Tibial nerve (tissue), 4 donors: ENCODE data around the gene TOR1A. TPM values are rescaled to one million over a fixed set of nuclear protein-coding genes. Genes with fewer than 3 reads are reported as not detected.

ENCODE experiments used
- DNase-seq, 2 donors: peaks; one replicate each; pipeline ENCODE4 v3.0.0-alpha.2; 2019; ENCODE audit warnings: low spot score in 2 of 2
- H3K27ac ChIP-seq, 4 donors: fragments of 200-600 bp; sonication (generic) in 3 of 4; one replicate each; pipeline ENCODE4 v1.5.1; 2017 to 2019; ENCODE audit warnings: mild to moderate bottlenecking in 1 of 4
- H3K27me3 ChIP-seq, 2 donors: fragments of 200-600 bp; sonication (generic) in 1 of 2; one replicate each; pipeline versions ENCODE4 v1.5.1 to v1.6.0; 2017 to 2019
- H3K36me3 ChIP-seq, 3 donors: fragments of 200-600 bp; sonication (generic); one replicate each; pipeline ENCODE4 v1.5.1; 2018 to 2019
- H3K4me1 ChIP-seq, 4 donors: fragments of 200-600 bp; sonication (generic) in 3 of 4; one replicate each; pipeline ENCODE4 v1.5.1; 2017 to 2019
- H3K4me3 ChIP-seq, 4 donors: fragments of 200-600 bp; sonication (generic) in 3 of 4; one replicate each; pipeline ENCODE4 v1.5.1; 2017 to 2019; ENCODE audit warnings: mild to moderate bottlenecking in 1 of 4, moderate library complexity in 1 of 4
- H3K9me3 ChIP-seq, 4 donors: fragments of 200-600 bp; sonication (generic) in 3 of 4; one replicate each; pipeline ENCODE4 v1.5.1; 2017 to 2019
- CTCF ChIP-seq, 5 experiments: fragments of 200-600 bp in 3 of 5; fragments of 450-650 bp in 2 of 5; sonication (generic) in 3 of 5; IDR thresholded peaks; one replicate each; pipeline ENCODE4 v1.5.1; 2016 to 2019; ENCODE audit warnings: antibody characterized with exemption in 5 of 5, mild to moderate bottlenecking in 3 of 5, moderate library complexity in 2 of 5
- EP300 ChIP-seq, 2 donors: sonication (generic); formaldehyde crosslinking; IDR thresholded peaks; one replicate each; pipeline ENCODE4 v1.6.1; 2017; ENCODE audit warnings: antibody characterized with exemption in 2 of 2, mild to moderate bottlenecking in 1 of 2
- POLR2A ChIP-seq, 2 donors: fragments of 450-650 bp; IDR thresholded peaks; one replicate each; pipeline ENCODE4 v1.6.1; 2017; ENCODE audit warnings: antibody characterized with exemption in 2 of 2, mild to moderate bottlenecking in 2 of 2, moderate library complexity in 2 of 2
- WGBS, 2 donors: methylation state at CpG; one replicate each; pipeline ENCODE4 v1.1.5; 2018; 5-methylcytosine and 5-hydroxymethylcytosine counted together
- total RNA-seq, 4 donors: library from RNA; depleted of rRNA; stranded (reverse); fragments of >200 nt; gene quantifications; one replicate each; pipeline ENCODE4 v1.1.0, GENCODE V29; 2016

Gene TOR1A
- total RNA-seq, 4 donors from 2014 or later = 26.0 to 55.2 (median 40.4) TPM

GRCh38 chr9:129851821-129852220 lies 27.9 kb upstream of the TOR1A start:
- WGBS, 2 donors = 72 to 76% methylated on average over 5 of the region's 5 CpGs
- TF ChIP-seq EP300 (IDR thresholded peaks at IDR 0.05) = no peak
- no peak for TF ChIP-seq CTCF (IDR thresholded peaks at IDR 0.05)
- no peak for TF ChIP-seq POLR2A (IDR thresholded peaks at IDR 0.05)
- Histone ChIP-seq H3K4me1 (peaks cover 0 to 12% (median 0%) of the 10 kb centered on the region in 4 donors), H3K9me3 (no peaks in the 10 kb centered on the region), H3K4me3 (no peak overlapping the region), H3K27me3 (no peaks in the 10 kb centered on the region), H3K36me3 (peaks cover 0 to 76% (median 14%) of the 10 kb centered on the region in 3 donors), H3K27ac (no peak overlapping the region)
- DNase-seq = no peak

GRCh38 chr9:129850821-129851550 lies 27.1 kb upstream of the TOR1A start:
- peaks cover 0 to 68% (median 14%) of the 10 kb centered on the region in 3 donors for H3K36me3 ChIP-seq
- H3K27me3 ChIP-seq = no peaks in the 10 kb centered on the region
- peaks cover 0 to 11% (median 0%) of the 10 kb centered on the region in 4 donors for H3K4me1 ChIP-seq
- TF ChIP-seq POLR2A (IDR thresholded peaks at IDR 0.05) (no peak), EP300 (IDR thresholded peaks at IDR 0.05) (no peak), CTCF (IDR thresholded peaks at IDR 0.05) (no peak)
- no peak overlapping the region for H3K4me3 ChIP-seq
- WGBS, 2 donors = 85 to 91% methylated on average over 6 of the region's 6 CpGs
- no peak overlapping the region for H3K27ac ChIP-seq
- no peaks in the 10 kb centered on the region for H3K9me3 ChIP-seq
- no peak for DNase-seq

- Histone ChIP-seq H3K4me3 (no peak overlapping the region), H3K36me3 (peaks cover 0 to 58% (median 14%) of the 10 kb centered on the region in 3 donors), H3K27me3 (no peaks in the 10 kb centered on the region), H3K9me3 (no peaks in the 10 kb centered on the region), H3K4me1 (peaks cover 0 to 7% (median 0%) of the 10 kb centered on the region in 4 donors), H3K27ac (no peak overlapping the region)
- TF ChIP-seq CTCF (IDR thresholded peaks at IDR 0.05) (no peak), POLR2A (IDR thresholded peaks at IDR 0.05) (no peak), EP300 (IDR thresholded peaks at IDR 0.05) (no peak)
- WGBS, 2 donors = 74 to 82% methylated on average over 6 of the region's 6 CpGs
- DNase-seq = no peak
Measured at GRCh38 chr9:129849901-129850300, 26.0 kb upstream of the TOR1A start.

- Histone ChIP-seq H3K9me3 (no peaks in the 10 kb centered on the region), H3K27me3 (no peaks in the 10 kb centered on the region), H3K27ac (no peak overlapping the region), H3K4me1 (peaks cover 0 to 7% (median 0%) of the 10 kb centered on the region in 4 donors), H3K4me3 (no peak overlapping the region), H3K36me3 (peaks cover 0 to 50% (median 14%) of the 10 kb centered on the region in 3 donors)
- no peak for DNase-seq
- 65 to 72% methylated on average over 3 of the region's 4 CpGs for WGBS, 2 donors
- TF ChIP-seq CTCF (IDR thresholded peaks at IDR 0.05) = no peak
- TF ChIP-seq POLR2A (IDR thresholded peaks at IDR 0.05) = no peak
- TF ChIP-seq EP300 (IDR thresholded peaks at IDR 0.05) = no peak
Measured at GRCh38 chr9:129848712-129849441, 24.9 kb upstream of the TOR1A start.

- Histone ChIP-seq H3K36me3 (peaks cover 0 to 22% (median 0%) of the 10 kb centered on the region in 3 donors), H3K27ac (no peak overlapping the region), H3K4me1 (peaks cover 0 to 7% (median 0%) of the 10 kb centered on the region in 4 donors), H3K27me3 (no peaks in the 10 kb centered on the region), H3K4me3 (no peak overlapping the region), H3K9me3 (no peaks in the 10 kb centered on the region)
- 56 to 65% methylated on average over 2 of the region's 2 CpGs for WGBS, 2 donors
- no peak for TF ChIP-seq CTCF (IDR thresholded peaks at IDR 0.05)
- TF ChIP-seq POLR2A (IDR thresholded peaks at IDR 0.05) = no peak
- TF ChIP-seq EP300 (IDR thresholded peaks at IDR 0.05) = no peak
- DNase-seq = no peak
Measured at GRCh38 chr9:129845373-129845772, 21.4 kb upstream of the TOR1A start.
